Stimulated activated CD8-positive, alpha-beta memory T cell treated with anti-CD3 and anti-CD28 coated beads, Interleukin-7, amount 100 ng/mL, for 4 hours (primary cell): ENCODE measurements around the gene PPP2R3B.

ENCODE experiments used
- DNase-seq, 2 donors: peaks; one replicate each; pipeline ENCODE4 v3.0.0-alpha.2; 2020; ENCODE audit warnings: low read depth in 2 of 2

The PPP2R3B gene

DNA sequence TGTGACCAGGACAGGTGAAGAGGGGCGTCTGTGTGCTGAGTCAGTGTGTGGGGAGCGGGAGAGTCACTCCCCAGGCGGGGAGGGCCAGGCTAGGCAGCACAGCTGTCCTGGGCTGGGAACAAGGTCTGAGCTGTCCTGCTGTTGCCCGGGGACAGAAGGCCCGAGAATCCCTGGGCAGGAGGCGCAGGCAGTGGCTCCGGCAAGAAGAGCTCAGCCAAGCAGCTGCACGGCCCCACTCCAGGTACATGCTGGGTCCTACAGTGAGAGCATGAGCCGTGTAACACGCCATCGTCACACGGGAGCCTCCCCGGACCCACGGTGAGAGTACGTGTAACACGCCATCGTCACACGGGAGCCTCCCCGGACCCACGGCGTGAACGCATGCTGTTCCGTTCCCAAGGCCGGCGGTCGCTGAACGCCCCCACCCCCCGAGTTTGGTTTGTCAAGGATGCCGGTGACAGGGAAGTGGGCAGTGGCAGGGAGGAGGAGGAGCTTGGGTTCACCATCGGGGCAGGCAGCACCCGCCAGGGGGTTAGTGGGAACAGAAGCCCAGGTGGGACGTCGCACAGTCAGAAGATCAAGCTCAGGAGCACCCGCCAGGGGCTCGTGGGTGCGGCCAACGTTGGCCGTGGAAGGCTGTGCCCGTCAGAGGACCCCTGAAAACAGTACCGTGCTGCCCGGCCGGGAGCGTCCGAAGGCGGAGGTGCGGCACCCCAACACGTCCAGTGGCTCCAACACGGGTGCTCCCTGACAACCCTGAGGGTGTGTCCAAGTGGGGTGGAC, 15.6 kb downstream of the PPP2R3B start:
- DNase-seq: no peak

DNA sequence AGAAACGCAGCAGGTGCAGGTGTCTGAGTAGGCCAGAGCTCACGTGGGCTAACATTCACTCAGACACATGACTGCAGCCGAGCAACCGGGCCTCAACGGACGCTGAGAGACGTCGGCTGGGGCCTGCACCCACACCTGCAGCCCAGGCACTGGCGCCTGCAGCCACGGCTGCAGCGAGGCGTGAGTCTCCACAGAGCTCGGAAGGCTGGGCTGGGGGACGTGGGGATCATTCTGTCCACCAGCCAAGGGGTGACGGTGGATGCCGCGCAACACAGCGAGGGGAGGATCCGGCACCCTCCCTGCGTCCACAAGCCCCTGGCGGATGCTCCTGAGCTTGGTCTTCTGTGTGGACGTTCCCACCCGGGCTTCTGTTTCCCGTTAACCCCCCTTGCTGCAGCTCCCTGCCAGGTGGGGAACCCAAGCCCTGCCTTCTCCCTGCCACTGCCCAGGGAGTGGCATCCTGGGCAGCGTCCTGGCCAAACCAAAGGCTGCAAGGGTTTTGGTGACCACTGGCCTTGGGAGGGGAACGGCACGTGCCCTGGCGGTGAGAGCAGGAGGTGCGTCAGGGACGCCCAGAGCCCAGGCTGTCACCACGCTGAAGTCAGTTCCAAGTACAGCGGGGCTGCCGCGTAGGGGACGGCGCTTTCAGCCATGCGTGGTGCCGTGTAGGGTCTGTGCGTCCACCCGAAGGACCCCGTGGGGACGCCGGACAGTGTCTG, 16.3 kb downstream of the PPP2R3B start:
- no peak for DNase-seq

DNA sequence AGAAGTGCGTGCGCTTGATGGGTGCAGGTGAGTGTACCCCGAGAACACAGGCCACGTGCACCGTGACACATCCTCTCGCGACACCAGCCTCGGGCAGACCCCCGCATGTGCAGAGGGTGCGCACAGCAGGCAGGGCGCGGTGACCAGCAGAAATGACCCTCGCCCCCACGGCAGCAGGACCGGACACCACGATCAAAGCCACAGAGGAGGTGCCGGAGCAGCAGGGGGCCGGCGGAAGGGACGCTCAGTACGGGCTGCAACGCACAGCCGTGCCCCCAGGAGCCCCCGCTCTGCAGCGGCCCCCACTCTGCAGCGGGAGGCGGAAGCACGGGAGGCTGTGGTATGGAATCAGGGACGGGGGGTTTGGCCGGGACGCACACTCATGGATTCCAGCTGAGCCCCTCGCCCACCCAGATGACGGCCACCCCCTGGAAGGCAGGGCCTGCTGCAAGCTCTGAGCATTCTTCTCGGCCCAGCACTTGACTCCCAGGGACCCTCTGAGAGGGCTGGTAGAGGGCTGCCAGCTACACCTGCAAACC, 17.1 kb downstream of the PPP2R3B start:
- DNase-seq: no peak

- no peak for DNase-seq
These were observed 17.7 kb downstream of the PPP2R3B start for GRCh38 chrX:368811-369562.

DNA sequence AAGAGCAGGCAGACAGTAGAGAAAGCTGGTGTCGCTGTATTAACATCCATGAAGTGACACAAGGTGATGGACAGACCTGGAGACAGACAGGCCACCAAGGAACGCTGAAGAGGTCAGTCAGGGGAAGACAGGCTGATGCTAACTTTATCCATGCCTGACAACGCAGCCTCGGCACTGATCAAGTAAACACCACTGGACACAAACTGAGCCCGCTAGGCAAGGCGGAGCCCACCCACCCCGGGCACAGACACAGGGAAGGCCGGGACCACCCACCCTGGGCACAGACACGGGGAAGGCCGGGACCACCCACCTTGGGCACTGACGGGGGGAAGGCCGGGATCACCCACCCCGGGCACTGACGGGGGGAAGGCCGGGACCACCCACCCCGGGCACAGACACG, 18.8 kb downstream of the PPP2R3B start:
- DNase-seq: no peak

DNA sequence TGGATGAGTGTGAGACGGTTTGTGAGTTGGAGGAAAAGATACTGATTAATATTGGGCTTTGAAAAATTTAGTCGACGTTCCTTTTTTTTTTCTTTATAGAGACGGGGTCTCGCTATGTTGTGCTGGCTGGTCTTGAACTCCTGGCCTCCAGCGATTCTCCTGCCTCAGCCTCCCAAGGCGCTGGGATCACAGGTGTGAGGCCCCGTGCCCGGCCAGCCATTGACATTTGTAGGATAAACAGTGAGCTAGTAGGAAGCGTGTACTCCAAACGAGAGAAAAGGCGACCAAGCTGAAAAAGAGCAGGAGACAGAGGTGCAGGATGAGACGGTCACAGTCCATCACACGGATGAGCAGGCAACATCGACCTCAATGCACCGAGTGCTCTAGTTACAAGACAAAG, 19.4 kb downstream of the PPP2R3B start:
- DNase-seq: no peak

GRCh38 chrX:363621-364375, 22.9 kb downstream of the PPP2R3B start:
- DNase-seq: no peak

GRCh38 chrX:362937-363620, 23.6 kb downstream of the PPP2R3B start:
- no peak for DNase-seq

DNA sequence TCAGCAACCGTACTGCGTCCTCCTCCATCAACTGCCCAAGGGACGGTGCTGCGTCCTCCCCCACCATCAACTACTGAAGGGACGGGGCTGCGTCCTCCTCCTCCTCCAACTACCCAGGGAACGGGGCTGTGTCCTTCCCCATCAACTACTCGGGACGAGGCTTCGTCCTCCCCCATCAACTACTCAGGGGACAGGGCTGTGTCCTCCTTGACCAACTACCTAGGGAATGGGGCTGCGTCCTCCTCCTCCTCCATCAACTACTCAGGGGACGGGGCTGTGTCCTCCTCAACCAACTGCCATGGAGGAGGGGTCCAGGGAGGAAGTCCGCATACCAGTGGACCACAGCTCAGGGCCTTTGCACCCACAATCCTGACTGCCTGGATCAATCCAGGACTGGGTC, 24.4 kb downstream of the PPP2R3B start:
- DNase-seq: no peak

DNA sequence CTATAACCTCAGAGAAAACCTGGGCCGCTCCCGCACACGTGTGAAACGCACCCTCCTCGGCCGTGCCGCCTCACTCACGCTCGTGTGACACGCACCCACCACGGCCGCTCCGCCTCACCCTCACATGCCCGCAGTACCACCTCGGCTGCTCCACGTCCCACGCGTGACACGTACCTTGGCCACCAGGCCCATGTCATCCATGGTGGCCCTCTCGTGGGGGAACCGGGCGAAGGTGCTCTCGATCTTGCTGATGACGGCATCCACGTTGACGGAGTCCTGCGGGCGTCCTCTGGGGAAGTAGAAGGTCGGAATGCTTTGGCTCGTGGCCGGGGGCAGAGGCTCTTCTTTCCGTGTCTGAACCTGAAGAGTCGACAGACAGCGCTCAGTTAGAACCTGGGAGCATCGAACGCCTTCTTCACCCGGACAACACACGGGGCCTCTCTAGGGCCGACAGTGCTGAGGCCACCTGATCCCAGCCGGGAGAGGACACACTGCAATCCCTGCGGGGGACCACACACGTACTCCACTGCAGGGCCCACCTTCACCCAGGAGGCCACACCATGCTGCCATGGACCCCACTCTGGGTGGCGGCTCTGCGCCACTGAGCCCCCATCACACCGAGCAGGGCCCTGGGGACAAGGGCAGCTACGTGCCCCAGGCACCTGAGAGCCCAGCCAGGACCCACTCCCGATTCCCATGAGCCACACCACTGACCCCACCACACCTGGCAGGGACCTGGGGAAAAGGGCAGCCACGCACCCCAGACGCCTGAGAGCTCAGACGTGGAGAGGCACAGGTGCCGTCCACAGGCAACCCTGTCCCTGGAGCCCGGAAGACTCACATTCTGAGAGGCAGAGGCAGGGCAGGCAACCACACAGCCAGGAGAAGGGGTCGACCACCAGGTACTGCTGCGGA, 25.2 kb downstream of the PPP2R3B start:
- DNase-seq: no peak

GRCh38 chrX:360496-361150, 26.1 kb downstream of the PPP2R3B start:
- DNase-seq: no peak

DNA sequence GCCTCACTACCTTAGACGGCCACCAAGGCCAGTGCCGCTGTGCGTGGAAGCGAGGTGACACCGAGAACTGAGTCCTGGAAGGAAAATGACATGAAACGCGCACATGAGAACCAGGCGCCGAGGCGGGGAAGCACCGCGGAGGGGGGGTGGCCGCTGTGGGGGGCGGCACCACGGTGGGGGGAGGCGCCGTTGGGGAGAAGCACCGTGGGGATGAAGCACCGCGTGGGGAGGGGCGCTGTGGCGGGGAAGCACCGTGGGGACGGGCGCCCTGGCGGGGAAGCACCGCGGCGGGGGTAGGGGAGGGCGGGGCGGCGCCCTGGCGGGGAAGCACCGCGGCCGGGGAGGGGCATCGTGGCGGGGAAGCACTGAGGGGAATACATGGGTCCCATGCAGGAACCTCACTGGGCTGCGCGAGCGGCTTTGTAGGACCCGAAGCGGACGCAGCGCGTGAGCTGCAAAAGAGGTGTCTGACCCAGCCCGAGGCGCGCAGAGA, 28.0 kb downstream of the PPP2R3B start:
- no peak for DNase-seq

DNA sequence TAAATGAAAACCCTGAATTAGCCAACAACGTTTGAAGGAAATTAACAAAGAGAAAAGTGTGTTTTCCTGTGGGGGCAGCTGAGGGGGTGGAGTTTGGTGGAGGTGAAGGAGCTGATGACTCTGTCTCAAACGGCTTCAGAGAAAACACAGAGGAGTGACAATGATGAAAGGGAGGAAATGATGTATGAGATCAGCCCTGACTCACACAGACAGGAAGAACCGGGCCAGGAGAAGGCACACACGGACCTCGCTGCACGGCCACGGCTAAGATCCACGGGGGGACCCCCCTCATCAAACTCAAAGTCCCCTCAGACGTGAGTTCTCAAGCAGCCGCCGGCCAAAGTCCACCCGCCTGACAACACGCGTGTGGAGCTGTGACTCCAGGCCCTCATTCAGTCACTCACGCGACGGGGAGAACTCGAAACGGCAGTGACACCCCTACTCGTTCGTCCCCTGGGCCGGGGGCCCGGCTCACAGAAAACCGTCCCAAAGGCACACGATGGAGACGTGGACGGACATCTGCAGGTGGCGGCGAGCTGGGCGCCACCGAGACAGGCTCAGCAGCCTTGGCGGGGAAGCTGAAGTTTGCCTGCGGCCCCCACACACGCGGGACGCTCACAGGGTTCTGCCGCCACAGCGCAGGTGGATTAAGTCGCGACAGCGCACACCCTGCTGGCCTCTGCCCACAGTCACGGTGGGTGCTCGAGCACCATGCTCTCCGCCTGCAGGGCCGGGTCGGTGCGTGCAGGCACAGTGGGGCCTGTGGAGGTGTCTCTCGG, 28.8 kb downstream of the PPP2R3B start:
- DNase-seq: peak; percentile 43 to 54

GRCh38 chrX:357035-357692, 29.5 kb downstream of the PPP2R3B start:
- no peak for DNase-seq

GRCh38 chrX:356385-357034, 30.2 kb downstream of the PPP2R3B start:
- no peak for DNase-seq

DNA sequence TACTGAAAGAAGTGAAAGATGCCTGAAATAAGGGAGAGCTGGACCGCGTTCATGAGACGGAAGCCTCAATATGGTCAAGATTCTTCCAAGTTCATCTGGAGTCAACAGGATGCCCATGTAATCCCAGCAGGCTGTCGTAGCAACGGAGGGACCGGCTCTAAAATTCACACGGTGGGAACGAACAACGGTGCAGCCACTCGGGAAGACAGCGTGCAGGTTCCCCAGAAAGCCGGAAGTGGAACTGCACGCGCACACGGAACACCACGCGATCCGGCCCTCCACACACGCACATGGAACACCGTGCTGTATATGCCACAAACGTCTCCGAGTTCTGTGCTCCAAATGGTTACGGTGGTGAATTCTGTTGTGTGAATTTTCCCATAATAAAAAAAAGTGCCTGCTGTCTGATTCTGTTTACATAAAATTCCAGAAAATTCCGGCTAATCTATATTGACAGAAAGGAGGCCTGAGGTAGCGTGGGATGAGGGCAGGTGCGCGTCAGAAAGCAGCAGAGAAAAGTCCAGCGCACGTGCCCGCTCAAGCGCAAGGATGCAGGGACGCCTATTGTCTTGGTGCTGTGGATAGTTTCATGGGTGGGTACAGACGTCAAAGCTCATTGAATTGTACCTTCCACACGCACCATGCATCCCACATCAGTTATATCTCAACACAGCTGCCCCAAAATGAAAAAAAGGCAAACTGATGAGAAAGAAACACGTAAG, 31.2 kb downstream of the PPP2R3B start:
- DNase-seq: no peak
